Adrenal gland (tissue), 5 donors: ENCODE results near the gene USE1.

Experiments used
- POLR2A ChIP-seq, 2 donors: fragments of 450-650 bp; IDR thresholded peaks; one replicate each; pipeline ENCODE4 v1.6.1; 2017; ENCODE audit warnings: antibody characterized with exemption in 2 of 2, mild to moderate bottlenecking in 2 of 2, moderate library complexity in 1 of 2
- TF ChIP-seq, protein P1 (sequence below), 6 experiments: fragments of 450-650 bp in 4 of 6; fragments of 200-600 bp in 2 of 6; sonication (generic) in 1 of 6; IDR thresholded peaks; 1 replicate in 5 of 6; 2 replicates in 1 of 6; pipeline versions ENCODE4 v1.5.1 to v1.8.0; 2016 to 2021; ENCODE audit warnings: antibody characterized with exemption in 6 of 6, mild to moderate bottlenecking in 2 of 6, moderate library complexity in 1 of 6
- donor health status: DM: no; HTN: no; CAD: no.

DNA sequence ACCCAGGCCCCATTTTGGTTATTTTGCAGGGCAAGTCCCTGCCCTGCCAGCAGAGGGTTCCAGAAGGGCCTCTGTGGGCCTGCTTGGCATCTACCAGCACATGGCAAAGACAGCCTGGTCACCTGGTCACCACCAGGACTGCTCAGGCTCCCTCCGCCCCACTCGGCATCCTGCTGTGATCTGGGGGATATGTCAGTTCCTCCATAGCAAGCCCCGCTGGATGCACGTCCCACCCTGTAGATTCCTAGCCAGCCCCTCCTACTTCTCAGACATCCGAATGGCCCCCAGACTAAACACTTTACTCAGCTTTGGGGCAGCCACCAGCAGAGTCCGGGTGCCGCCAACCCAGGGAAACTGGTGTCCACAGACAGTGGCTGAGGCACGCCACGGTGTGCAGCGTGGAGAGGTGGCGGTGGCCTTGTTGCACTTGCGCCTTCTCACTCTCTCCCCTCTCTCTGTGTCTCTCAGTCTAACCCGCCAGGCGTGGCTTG lies 31.8 kb upstream of the USE1 start:
- TF ChIP-seq, protein P1, sequence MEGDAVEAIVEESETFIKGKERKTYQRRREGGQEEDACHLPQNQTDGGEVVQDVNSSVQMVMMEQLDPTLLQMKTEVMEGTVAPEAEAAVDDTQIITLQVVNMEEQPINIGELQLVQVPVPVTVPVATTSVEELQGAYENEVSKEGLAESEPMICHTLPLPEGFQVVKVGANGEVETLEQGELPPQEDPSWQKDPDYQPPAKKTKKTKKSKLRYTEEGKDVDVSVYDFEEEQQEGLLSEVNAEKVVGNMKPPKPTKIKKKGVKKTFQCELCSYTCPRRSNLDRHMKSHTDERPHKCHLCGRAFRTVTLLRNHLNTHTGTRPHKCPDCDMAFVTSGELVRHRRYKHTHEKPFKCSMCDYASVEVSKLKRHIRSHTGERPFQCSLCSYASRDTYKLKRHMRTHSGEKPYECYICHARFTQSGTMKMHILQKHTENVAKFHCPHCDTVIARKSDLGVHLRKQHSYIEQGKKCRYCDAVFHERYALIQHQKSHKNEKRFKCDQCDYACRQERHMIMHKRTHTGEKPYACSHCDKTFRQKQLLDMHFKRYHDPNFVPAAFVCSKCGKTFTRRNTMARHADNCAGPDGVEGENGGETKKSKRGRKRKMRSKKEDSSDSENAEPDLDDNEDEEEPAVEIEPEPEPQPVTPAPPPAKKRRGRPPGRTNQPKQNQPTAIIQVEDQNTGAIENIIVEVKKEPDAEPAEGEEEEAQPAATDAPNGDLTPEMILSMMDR (IDR thresholded peaks at IDR 0.05), result no peak
- TF ChIP-seq POLR2A (IDR thresholded peaks at IDR 0.05), result no peak
